NK-92 treated with Interleukin-12 subunit alpha and Interleukin-12 subunit beta, amount 100 ng/mL, for 24 hours (cell line): ENCODE data around the gene PCNX2.
"Not testable (repeated sequence)": the region's sequence is repeated elsewhere in the genome, so short reads cannot be mapped to it uniquely, and the experiment has no call there.

Source experiments
- DNase-seq: peaks from one replicate; lab custom pipeline; 2025; lab: John Stamatoyannopoulos, UW

PCNX2 gene

GRCh38 chr1:233105225-233105624 is 190.3 kb downstream of the PCNX2 start:
- DNase-seq, result no peak

GRCh38 chr1:233102341-233102740 is 193.2 kb downstream of the PCNX2 start:
- DNase-seq, result no peak

GRCh38 chr1:233097959-233098580 is 197.5 kb downstream of the PCNX2 start:
- no peak for DNase-seq

DNA sequence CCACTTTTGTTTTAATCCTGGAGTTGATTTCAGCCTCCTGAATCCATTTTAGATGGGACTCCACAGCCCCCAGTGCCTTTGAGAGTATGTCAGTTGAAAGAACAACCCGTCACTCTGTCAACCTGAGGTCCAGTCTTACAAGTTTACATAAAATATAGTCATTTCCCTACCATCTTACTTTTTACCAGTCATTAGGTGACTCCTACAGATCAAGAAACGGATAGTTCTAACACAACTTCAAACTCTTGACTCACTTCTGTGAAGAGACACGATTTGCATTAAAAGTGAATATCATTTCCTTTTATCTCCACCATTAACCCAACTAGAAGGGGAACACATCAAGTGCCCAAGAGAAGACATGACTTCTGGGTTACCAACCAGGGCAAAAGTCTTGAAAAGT is 198.0 kb downstream of the PCNX2 start:
- DNase-seq, result no peak

DNA sequence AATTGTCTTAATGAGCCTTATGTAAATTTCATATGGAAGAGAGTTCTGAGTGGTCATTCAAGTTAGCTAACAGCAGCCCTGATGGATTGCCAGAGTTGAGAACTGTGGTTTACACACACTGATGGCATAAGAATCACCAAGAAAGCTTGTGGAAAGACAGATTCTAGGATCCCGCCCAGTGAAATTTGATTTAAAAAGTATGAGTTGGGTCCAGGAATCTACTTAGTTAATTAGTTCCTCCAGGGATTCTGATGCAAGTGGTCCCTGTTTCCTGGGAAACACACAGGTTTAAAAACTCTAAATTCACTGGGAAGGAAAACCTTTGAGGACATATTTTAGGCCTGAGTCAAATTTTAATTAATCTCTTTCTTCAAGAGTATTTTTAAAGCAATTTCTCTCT is 200.8 kb downstream of the PCNX2 start:
- no peak for DNase-seq

GRCh38 chr1:233094269-233094668 is 201.3 kb downstream of the PCNX2 start:
- DNase-seq, result no peak

GRCh38 chr1:233090746-233091494 is 204.6 kb downstream of the PCNX2 start:
- DNase-seq, result no peak

GRCh38 chr1:233089251-233089650 is 206.3 kb downstream of the PCNX2 start:
- no peak for DNase-seq

DNA sequence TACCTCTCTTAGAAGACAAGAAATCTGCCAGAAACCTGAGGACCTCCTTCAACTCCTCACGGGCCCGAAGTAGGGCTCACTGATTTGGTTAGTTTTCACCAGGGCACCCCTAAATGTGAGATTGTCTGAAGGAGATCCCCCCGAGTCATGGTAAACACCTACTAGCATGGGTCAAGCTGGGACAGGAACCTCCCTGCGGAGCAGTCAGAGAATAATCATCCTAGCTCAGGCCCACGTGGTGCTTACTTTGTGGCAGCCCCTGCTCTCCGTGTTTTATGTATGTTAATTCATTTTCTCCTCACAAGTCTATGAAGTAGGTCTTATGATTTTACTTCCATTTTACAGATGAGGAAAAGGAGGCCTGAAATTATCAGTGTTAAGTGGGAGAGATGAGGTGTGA is 206.9 kb downstream of the PCNX2 start:
- DNase-seq, result no peak

- no peak for DNase-seq
Measured at GRCh38 chr1:233086961-233087881, 208.3 kb downstream of the PCNX2 start.

- DNase-seq, result no peak
Measured at GRCh38 chr1:233085566-233085965, 210.0 kb downstream of the PCNX2 start.

DNA sequence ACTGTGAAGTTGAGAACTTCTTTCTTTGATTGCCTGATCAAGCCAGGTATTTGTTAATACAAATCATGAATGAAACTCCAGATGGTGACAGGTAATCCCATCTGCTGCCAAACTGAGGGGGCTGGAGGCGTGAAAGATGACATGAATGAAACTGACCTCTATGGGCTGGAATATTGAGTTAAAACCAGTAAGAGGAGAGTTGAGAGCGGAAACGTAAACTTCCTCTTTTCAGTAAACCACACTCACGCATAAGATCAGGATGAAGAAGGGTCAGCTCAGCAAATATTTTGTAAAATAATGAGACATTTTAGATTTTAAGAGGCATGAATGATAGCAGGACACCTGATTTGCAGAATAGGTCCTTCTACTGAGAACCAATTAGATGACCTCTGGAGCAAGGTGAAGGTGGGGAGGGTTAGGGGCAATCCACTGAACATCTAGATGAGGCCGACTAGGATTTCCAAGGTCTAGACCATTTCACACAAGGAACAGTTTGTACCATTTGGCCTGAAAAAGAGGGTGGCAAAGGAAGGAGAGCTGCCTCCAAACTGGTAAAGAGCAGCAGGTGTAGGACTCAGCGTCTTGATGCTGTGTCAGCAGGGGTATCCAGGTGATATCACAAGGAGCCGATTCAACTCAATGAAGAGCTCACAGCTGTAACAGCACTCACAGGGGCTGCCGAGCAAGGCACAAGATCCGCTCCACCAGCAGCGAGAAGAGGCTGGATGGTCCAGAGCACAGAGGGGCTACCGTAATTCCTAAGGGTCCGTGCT is 212.6 kb downstream of the PCNX2 start:
- no peak for DNase-seq

DNA sequence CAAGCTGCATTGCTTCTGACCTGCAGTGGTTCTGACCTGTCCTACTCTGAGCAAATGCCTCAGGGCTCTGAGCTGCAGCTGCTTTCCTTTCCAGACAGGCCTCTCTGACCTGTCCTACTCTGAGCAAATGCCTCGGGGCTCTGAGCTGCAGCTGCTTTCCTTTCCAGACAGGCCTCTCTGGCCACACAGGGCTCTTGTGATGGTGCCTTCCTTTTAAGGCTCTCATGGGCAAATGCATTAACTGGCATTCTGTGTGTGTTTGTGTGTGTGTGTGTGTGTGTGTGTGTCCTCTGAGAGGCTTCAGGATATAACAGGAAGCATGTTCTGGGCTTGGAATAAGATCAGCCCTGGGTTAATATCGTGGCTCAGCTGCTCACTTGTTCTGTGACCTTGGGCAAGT is 213.8 kb downstream of the PCNX2 start:
- DNase-seq, result no peak

DNA sequence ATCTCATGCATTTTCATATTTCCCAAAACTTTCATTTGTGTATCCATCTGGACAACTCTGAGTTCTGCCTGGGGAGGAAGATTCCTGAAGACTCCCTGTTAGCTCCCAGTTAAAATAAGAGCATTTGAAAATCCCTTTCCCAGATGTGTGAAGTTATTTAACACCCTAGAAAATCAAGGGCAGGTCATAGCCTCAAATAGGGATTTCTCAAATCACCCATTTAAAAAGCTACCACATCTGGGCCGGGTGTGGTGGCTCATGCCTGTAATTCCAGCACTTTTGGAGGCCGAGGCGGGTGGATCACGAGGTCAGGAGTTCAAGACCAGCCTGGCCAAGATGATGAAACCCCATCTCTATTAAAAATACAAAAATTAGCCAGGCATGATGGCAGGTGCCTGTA is 214.7 kb downstream of the PCNX2 start:
- DNase-seq, result not testable (repeated sequence)

- DNase-seq, result no peak
Measured at GRCh38 chr1:233080286-233080685, 215.2 kb downstream of the PCNX2 start.

DNA sequence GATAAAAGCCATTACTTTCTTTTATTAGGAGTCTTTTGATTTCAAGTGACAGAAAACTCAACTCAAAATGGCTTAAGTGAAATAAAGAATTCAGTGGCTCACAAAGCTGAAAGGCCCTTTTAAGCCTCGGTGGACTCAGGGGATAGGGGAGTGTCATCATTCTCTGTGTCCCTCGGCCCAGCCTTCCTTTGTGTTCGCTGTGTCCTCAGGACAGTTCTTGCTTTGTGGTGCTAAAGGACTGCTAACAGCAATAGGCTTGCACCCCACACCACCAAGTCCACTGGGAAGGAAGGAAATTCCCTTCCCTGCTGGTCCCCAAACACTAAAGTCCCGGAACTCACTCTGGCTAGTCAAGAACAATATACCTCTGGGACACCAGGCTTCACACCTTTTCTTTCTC is 216.0 kb downstream of the PCNX2 start:
- no peak for DNase-seq

- no peak for DNase-seq
Measured at GRCh38 chr1:233078396-233078795, 217.1 kb downstream of the PCNX2 start.

DNA sequence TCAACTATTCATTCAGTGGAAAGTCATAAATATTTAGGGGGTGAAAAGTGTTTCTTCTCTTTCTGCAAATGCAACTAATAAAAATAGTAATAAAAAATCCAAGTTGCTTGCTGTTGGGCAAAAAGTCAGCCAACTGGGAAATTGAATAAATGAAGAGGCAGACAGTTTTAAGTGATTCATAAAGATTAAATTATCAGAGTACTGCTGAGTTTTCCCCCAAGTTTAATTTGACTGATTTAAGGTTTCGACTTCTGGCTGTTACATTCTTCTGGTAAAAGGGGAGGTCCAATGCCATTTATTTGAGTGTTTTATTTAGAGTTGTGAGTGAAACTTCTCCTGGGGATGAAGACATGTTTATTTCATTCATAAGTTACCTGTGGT is 219.6 kb downstream of the PCNX2 start:
- no peak for DNase-seq

DNA sequence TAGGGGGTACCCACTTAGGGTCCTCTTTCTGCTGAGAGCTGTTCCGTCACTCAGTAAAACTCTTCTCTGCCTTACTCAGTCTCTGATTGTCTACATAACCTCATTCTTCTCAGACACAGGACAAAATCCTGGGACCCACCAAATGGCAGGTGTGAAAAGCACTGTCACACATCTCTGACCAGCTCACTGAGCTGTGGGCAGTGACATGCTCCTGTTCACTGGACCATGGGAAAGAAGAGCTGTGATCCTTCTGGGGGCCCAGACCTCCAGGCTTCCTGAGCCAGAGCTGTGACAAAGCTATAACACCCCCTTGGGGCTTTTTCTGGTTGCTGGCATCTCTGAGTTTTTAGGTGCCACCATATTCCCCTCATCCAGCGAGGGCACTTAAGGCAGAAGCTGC is 229.4 kb downstream of the PCNX2 start:
- DNase-seq, result no peak

GRCh38 chr1:233065685-233066084 is 229.8 kb downstream of the PCNX2 start:
- DNase-seq, result no peak

DNA sequence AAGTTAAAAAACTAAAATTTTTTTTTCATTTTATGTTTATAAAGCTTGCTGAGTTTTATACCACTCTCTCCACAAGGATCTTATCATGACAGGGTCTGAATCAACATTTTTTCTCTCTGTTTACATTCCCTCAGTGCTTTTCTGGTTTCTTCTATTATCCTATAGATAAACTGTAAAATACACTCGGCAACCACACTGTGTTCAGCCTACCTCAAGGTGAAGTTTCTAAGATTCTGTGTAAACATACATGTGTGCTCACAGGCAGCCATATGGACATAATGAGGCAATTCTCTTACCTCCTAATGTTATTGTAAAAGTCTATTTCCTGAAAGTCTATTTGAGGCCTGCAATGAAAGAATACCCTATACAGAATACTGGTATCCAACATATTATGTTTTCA is 230.5 kb downstream of the PCNX2 start:
- no peak for DNase-seq

GRCh38 chr1:233063462-233063861 is 232.1 kb downstream of the PCNX2 start:
- DNase-seq, result no peak
